Measurements from ENCODE around the gene LIX1. TPM values are rescaled to one million over a fixed set of nuclear protein-coding genes. Genes with fewer than 3 reads are reported as not detected.

The LIX1 gene
- polyA plus RNA-seq, 3 donors from 2014 or later, result not detected

DNA sequence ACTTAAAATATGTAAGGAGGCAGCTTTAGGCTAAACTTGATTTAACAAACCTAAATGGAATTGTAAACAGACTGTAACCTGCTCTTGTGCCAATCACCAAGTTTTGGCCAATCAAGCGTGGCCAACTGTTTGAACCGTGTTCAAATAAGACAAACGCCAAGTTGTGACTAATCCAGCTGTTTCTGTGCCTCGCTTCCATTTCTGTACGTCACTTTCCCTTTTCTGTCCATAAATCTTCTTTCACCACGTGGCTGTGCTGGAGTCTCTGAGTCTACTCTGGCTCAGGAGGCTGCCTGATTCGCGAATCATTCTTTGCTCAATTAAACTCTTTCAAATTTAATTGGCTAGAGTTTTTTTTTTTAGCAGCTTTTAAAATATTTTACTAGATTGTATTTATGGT, 71.3 kb downstream of the LIX1 start:
- H3K27ac Mint-ChIP-seq, result no peak overlapping the region
- peaks cover 0 to 3% (median 0%) of the 10 kb centered on the region in 3 donors for H3K36me3 Mint-ChIP-seq
- DNase-seq, result no peak
- H3K27me3 Mint-ChIP-seq (ENCODE audit: low read depth in 3 of 3), result peaks cover 0 to 2% (median 0%) of the 10 kb centered on the region in 3 donors
- no peaks in the 10 kb centered on the region for H3K4me1 Mint-ChIP-seq
- H3K4me3 Mint-ChIP-seq, result no peak overlapping the region
- H3K9me3 Mint-ChIP-seq, result no peaks in the 10 kb centered on the region

DNA sequence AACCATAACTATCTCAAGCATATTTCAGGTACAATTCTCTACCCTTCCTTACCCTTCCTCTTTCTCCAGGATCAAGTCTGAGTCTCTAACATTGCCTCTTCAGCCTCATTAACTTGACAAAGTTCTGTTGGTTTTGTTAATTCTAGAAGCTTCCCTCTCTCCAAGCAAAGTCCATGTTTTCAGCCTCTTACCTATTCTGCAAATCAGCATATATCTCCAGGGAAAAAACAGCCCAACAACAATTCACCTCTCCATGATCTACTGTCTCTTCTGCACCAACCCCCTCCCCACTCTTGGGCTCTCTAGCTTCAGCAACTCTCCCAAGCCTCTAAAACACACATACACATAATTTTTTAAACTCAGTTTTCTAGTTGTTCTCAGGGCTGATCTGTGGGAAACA, 72.2 kb downstream of the LIX1 start:
- no peak overlapping the region for H3K27ac Mint-ChIP-seq

DNA sequence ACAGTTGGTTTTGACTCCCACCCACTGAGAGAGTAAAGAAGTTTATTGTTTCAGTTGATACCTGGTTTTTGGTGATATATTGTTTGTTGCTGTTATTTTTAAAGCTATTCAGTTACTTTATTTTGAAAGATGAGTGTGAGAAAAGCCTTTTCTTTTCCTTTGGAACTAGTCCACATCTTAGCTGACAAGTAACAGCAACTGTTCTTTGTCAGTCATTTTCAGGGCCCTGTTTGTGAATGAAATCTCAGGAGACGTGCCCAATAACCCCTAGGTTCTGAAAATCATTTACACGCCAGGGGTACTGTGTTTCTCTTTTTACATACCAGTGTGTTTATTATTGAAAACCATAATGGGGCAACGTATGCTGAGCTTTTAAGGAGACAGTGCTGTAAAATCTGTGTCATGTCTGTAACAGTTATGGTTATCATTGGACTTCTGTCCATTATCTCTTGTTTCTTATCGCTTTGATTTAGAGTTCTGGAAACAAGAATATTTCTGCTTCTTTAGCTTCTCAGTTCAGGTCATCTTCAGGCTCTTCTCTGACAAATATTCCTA, 75.0 kb downstream of the LIX1 start:
- DNase-seq, result no peak
- H3K36me3 Mint-ChIP-seq, result no peaks in the 10 kb centered on the region
- H3K27ac Mint-ChIP-seq, result no peak overlapping the region
- H3K9me3 Mint-ChIP-seq, result no peaks in the 10 kb centered on the region
- H3K4me1 Mint-ChIP-seq, result no peaks in the 10 kb centered on the region
- H3K4me3 Mint-ChIP-seq, result no peak overlapping the region
- H3K27me3 Mint-ChIP-seq (ENCODE audit: low read depth in 3 of 3), result peaks cover 0 to 3% (median 0%) of the 10 kb centered on the region in 3 donors

More for the DNA sequence above, 72.2 kb downstream of the LIX1 start:
- H3K9me3 Mint-ChIP-seq, result no peaks in the 10 kb centered on the region
- no peak for DNase-seq
- H3K4me3 Mint-ChIP-seq, result no peak overlapping the region
- peaks cover 0 to 3% (median 0%) of the 10 kb centered on the region in 3 donors for H3K36me3 Mint-ChIP-seq
- H3K4me1 Mint-ChIP-seq, result no peaks in the 10 kb centered on the region
- peaks cover 0 to 2% (median 0%) of the 10 kb centered on the region in 3 donors for H3K27me3 Mint-ChIP-seq (ENCODE audit: low read depth in 3 of 3)

DNA sequence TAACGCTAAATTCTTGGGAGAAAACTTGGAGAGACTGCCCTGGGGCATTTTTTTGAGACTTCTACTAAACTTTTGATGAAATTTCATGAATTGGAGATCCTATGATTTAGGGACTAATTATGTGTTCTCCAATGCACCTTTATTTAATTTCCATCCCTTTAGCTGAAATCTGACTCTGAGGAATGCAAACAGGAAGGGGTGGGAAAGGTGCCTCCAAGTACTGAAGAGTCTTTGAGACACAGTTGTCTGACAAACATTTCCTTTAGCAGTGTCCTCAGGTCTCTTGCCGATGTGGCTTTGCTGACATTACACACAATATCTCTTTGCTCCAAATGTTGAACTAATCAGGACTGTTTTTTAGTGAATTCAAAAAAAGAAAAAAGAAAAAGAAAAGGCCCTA, 76.9 kb downstream of the LIX1 start:
- Mint-ChIP-seq H3K9me3 (no peaks in the 10 kb centered on the region), H3K4me1 (no peaks in the 10 kb centered on the region), H3K27ac (no peak overlapping the region), H3K4me3 (no peak overlapping the region), H3K27me3 (ENCODE audit: low read depth in 3 of 3) (peaks cover 0 to 5% (median 0%) of the 10 kb centered on the region in 3 donors), H3K36me3 (no peaks in the 10 kb centered on the region)
- no peak for DNase-seq

DNA sequence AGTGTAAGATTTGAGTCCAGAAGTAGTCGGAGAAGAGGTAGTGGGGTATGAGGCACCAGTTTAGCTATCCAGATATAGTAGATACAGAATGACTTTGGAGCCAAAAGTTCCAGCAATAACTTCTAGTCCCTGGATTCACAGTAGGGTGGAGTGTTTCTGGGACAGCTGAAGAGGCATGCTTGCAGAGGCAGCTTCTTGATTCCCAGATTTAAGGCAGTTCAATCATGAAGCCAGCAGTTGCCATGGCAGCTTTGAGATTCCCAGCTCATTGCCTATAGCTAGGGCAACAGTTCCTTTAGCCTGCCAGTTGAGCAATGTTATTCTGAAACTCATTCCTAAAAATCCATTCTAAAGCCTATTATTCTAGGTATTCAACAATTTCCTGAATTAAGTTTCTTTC, 79.2 kb downstream of the LIX1 start:
- H3K27ac Mint-ChIP-seq, result no peak overlapping the region
- H3K27me3 Mint-ChIP-seq (ENCODE audit: low read depth in 3 of 3), result peaks cover 0 to 4% (median 0%) of the 10 kb centered on the region in 3 donors
- peaks cover 0 to 3% (median 0%) of the 10 kb centered on the region in 3 donors for H3K36me3 Mint-ChIP-seq
- no peak for DNase-seq
- no peaks in the 10 kb centered on the region for H3K9me3 Mint-ChIP-seq
- H3K4me1 Mint-ChIP-seq, result no peaks in the 10 kb centered on the region
- no peak overlapping the region for H3K4me3 Mint-ChIP-seq

DNA sequence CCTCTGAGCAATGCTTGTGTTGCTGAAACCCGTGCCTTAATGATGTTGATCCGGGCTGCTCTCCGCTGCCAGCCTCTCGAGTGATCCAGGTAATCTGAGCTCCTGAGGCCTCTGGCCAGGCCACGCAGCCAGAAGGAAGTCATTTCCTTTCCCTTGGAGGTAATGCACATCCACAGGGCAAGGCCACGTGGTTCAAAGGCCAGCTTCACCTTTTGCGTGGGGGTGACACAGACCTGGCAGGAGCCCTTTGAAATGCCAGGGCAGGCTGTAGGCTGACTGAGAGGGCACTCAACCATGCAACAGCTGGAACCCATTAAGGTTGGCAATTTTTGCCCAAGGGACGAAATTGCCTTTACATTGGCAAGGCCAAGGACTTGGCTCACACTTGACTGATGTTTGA, 80.4 kb downstream of the LIX1 start:
- peaks cover 0 to 3% (median 0%) of the 10 kb centered on the region in 3 donors for H3K36me3 Mint-ChIP-seq
- no peak for DNase-seq
- H3K27ac Mint-ChIP-seq, result no peak overlapping the region
- no peaks in the 10 kb centered on the region for H3K9me3 Mint-ChIP-seq
- peaks cover 0 to 4% (median 0%) of the 10 kb centered on the region in 3 donors for H3K27me3 Mint-ChIP-seq (ENCODE audit: low read depth in 3 of 3)
- H3K4me1 Mint-ChIP-seq, result no peaks in the 10 kb centered on the region
- no peak overlapping the region for H3K4me3 Mint-ChIP-seq

DNA sequence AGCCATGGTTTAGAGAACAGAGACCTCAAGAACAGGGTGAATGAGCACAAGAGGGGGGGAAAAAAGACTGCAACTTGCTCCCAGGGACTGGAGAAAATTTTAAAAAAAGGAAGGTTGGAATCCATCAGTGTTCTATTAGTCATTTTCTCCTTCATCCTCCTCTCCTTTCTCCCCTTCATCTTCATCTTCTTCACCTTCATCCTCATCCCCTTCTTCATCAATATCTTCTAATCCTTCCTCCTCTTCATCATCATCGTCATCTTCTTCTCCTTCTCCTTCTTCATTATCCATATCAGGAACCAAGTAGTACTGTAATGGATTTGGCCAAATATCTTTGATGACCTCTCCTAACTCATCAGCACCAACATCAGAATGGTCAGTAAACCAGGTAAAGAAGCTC, 86.1 kb downstream of the LIX1 start:
- H3K9me3 Mint-ChIP-seq, result no peaks in the 10 kb centered on the region
- no peak overlapping the region for H3K4me3 Mint-ChIP-seq
- peaks cover 3 to 20% (median 5%) of the 10 kb centered on the region in 3 donors for H3K36me3 Mint-ChIP-seq
- H3K27ac Mint-ChIP-seq, result no peak overlapping the region
- DNase-seq, result no peak
- H3K4me1 Mint-ChIP-seq, result no peaks in the 10 kb centered on the region
- peaks cover 0 to 4% (median 2%) of the 10 kb centered on the region in 3 donors for H3K27me3 Mint-ChIP-seq (ENCODE audit: low read depth in 3 of 3)

DNA sequence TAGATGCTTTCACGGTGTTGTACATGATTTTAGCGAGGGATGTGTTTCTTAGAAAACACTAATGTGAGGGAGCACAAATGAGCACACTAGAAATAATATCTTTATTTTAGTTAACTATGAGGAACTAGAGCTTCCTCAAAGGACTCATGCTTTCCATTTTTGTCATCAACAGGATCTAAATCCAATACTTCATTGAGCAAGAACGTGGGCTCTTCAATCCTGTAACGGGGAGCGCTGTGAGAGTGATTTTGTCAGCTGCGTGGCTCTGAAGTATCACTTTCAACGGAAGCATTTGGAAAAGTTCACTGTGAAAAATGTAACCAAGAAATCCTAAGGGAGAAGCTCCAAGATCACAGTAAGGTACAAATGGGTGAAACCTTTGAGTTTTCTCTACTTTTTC, 93.2 kb downstream of the LIX1 start:
- no peak overlapping the region for H3K27ac Mint-ChIP-seq
- H3K27me3 Mint-ChIP-seq (ENCODE audit: low read depth in 3 of 3), result peaks cover 2 to 4% (median 2%) of the 10 kb centered on the region in 3 donors
- no peaks in the 10 kb centered on the region for H3K4me1 Mint-ChIP-seq
- H3K36me3 Mint-ChIP-seq, result peaks cover 5 to 12% (median 8%) of the 10 kb centered on the region in 3 donors
- H3K4me3 Mint-ChIP-seq, result no peak overlapping the region
- DNase-seq, result no peak
- no peaks in the 10 kb centered on the region for H3K9me3 Mint-ChIP-seq

DNA sequence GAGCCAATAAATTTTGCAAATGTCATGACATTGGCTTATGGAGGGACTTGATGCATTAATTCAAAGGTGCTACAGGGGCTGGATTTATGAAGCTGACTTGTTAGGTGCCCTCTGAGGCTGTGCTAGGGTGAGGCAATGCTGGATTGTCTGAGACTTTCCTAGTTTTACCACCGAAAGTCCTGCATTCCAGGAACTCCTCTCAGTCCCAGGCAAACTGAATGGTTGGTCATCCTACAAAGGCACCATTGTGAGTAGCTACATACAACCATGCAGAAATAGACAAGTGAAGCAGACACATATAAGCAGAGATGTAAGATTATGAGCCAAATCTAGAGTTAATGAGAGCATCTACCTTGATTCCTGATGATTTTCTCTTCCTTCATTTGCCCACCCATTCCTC, 95.3 kb downstream of the LIX1 start:
- H3K4me3 Mint-ChIP-seq, result no peak overlapping the region
- peaks cover 3 to 8% (median 3%) of the 10 kb centered on the region in 3 donors for H3K36me3 Mint-ChIP-seq
- H3K9me3 Mint-ChIP-seq, result no peaks in the 10 kb centered on the region
- H3K4me1 Mint-ChIP-seq, result no peaks in the 10 kb centered on the region
- no peak for DNase-seq
- no peak overlapping the region for H3K27ac Mint-ChIP-seq
- peaks cover 0 to 2% (median 2%) of the 10 kb centered on the region in 3 donors for H3K27me3 Mint-ChIP-seq (ENCODE audit: low read depth in 3 of 3)

DNA sequence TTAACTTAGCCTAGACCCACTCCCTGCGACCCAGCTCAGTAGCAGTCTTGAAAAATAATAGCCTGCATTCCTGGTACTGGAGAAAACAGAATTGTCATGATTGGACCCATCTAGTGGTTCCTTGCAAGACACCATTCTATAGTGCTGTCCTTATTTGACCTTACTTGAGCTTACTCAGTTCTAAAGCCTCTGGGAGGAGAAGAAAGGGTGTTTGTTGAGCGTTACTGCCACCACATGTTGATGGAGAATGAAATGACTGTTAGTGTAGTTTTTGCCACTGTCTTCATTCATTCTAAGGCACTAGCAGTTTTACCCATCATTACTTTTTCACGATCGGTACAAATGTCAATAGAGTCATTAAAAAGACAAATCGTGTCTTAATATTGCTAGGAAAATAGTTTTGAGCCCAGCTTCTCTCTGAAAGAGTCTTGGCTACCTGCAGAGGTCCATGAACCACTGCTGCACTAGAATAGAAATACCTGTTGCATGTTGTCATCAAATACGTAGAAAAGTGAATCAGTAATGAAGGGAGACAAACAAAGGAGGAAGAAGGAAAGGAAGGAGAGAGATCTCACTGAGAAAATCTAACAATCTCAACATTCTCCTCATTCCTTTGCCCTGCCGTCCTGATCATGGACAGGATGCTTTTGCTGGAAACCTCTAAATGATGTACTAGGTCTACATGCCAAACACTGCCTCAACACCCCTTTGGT, 96.0 kb downstream of the LIX1 start:
- Mint-ChIP-seq H3K4me1 (no peaks in the 10 kb centered on the region), H3K4me3 (no peak overlapping the region), H3K27ac (no peak overlapping the region), H3K36me3 (peaks cover 0 to 8% (median 0%) of the 10 kb centered on the region in 3 donors), H3K9me3 (no peaks in the 10 kb centered on the region), H3K27me3 (ENCODE audit: low read depth in 3 of 3) (peaks cover 0 to 2% (median 2%) of the 10 kb centered on the region in 3 donors)
- DNase-seq, result no peak

DNA sequence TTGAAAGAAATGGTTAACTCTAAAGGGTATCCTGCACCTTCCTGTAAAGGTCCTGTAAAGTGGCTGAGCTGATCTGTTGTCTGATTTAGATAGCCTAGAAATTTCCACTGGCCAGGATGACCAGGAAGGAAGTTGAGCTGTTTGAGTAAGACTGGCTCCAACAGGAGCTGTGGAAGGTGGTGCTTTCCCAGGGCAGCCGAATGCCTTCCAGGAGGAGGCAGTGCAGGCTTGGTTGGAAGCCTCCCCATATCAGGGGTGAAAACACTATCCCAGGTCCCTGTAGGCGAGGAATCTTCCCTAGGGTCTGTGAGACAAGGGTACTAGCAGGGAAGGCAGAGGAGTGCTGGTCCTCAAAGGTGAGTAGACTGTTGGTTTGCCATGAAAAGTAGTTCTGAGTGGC, 98.4 kb downstream of the LIX1 start:
- Mint-ChIP-seq H3K4me3 (no peak overlapping the region), H3K27me3 (ENCODE audit: low read depth in 3 of 3) (peaks cover 0 to 4% (median 2%) of the 10 kb centered on the region in 3 donors), H3K9me3 (no peaks in the 10 kb centered on the region), H3K27ac (peak overlapping the region in 1 of 6 donors; percentile 42), H3K36me3 (no peaks in the 10 kb centered on the region), H3K4me1 (peaks cover 0 to 1% of the 10 kb centered on the region in 2 donors)
- DNase-seq, result no peak

DNA sequence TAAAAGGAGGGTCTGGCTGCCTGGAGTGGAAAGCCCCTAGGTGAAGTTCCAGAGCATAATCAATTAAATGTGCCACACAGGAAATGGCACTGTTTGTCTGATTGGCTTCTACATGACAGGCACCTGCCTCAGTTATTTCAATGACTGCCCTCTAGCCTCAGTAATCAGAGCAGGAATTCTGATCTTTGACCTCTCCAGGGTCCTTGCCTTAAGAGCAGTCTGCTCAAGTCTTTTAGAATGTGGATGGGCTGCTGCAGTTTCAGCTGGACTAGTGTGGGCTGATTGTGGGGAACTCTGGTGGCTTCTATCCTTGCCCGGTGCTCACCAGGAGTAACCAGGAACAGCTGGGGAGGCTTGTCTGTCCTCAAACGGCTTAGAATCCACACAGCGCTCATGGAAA, 98.9 kb downstream of the LIX1 start:
- Mint-ChIP-seq H3K4me3 (no peak overlapping the region), H3K36me3 (no peaks in the 10 kb centered on the region), H3K27ac (no peak overlapping the region), H3K27me3 (ENCODE audit: low read depth in 3 of 3) (peaks cover 0 to 7% (median 4%) of the 10 kb centered on the region in 3 donors), H3K4me1 (peaks cover 0 to 6% of the 10 kb centered on the region in 2 donors), H3K9me3 (no peaks in the 10 kb centered on the region)
- DNase-seq, result no peak

DNA sequence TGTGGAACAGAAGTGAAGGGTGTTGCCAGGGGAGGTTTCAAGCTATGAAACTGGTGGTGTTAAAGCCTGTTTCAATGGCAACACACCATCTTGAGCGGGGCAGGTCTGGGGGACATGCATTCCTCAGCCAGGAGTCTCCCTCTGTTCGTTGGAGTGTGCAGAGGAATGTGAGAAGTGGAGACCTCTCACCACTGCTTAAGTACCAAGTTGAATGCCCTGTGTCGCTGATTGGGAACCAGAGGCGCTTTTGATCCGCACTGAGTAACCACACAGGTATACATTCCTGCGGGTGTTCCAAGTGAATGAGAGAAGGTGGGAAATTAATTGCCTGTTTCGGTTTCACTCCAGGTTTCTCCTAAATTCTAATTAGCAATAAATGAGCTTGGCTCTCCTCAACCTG, 99.4 kb downstream of the LIX1 start:
- no peak for DNase-seq
- Mint-ChIP-seq H3K36me3 (no peaks in the 10 kb centered on the region), H3K9me3 (no peaks in the 10 kb centered on the region), H3K27ac (no peak overlapping the region), H3K27me3 (ENCODE audit: low read depth in 3 of 3) (peaks cover 0 to 7% (median 4%) of the 10 kb centered on the region in 3 donors), H3K4me3 (no peak overlapping the region), H3K4me1 (peaks cover 0 to 6% of the 10 kb centered on the region in 2 donors)

All from immature natural killer cell (primary cell).